Fibroblast of pulmonary artery (primary cell): ENCODE results near the gene PTPRD.

Experiments
- DNase-seq: peaks from one replicate; pipeline ENCODE4 v3.0.0-alpha.2; 2010; ENCODE audit warnings: low read depth
- H3K4me3 ChIP-seq: replicated peaks from 2 replicates; pipeline ENCODE4 v1.5.1; 2011; ENCODE audit warnings: low read depth, mild to moderate bottlenecking, control low read depth, low read length, moderate library complexity
- TF ChIP-seq, protein P1 (sequence below): IDR thresholded peaks from 2 replicates; pipeline ENCODE4 v1.5.1; 2011; ENCODE audit warnings: mild to moderate bottlenecking, control low read depth, low read length, inconsistent platforms; ENCODE audit errors: missing control alignments

Gene PTPRD

DNA sequence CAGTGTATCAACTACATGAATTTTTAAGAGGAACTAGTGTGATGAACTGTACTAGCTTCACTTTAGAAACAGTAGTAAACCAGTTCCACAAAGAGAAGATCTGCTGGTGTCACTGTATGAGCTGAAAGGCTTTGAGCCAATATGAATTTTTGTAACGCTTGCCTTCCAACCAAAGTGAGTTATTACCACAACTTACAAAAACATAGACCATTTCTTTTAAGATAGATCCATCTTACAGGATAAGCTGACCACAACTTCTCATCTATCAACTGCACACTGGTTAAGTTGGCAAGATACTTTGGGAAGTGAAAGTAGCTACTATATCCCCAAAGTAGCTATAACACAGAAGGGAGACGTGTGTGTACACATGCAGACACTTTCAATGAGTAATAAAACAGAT, 1963.6 kb downstream of the PTPRD start:
- TF ChIP-seq, protein P1, sequence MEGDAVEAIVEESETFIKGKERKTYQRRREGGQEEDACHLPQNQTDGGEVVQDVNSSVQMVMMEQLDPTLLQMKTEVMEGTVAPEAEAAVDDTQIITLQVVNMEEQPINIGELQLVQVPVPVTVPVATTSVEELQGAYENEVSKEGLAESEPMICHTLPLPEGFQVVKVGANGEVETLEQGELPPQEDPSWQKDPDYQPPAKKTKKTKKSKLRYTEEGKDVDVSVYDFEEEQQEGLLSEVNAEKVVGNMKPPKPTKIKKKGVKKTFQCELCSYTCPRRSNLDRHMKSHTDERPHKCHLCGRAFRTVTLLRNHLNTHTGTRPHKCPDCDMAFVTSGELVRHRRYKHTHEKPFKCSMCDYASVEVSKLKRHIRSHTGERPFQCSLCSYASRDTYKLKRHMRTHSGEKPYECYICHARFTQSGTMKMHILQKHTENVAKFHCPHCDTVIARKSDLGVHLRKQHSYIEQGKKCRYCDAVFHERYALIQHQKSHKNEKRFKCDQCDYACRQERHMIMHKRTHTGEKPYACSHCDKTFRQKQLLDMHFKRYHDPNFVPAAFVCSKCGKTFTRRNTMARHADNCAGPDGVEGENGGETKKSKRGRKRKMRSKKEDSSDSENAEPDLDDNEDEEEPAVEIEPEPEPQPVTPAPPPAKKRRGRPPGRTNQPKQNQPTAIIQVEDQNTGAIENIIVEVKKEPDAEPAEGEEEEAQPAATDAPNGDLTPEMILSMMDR = no peak
- no peak for DNase-seq
- no peak overlapping the region for H3K4me3 ChIP-seq

DNA sequence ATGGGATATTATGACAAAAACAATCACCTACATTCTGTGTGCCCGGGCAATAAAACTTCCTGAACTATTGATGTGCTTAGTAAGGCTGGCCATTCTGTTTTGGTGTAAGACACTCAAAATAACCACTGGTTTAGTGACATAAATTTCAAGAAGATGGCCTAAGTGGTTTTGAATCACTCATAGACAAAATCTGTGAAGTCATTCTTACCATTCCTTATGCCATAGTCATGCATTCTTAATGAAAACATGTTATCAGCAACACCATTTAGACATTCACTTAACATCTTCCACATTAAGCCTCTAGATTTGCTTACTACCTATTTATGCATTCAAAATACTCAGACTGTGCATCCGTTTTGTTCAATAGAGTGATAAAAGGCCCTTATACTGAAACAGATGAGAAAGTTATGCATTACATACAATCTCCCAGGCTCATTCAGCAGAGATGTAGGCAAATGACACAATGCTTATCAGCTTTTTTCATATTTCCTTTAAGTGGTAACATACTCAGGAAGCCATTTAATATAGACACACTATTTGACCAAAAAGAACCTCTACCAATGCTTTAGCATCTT, 1964.4 kb downstream of the PTPRD start:
- TF ChIP-seq, protein P1 = no peak
- no peak overlapping the region for H3K4me3 ChIP-seq
- DNase-seq = no peak

DNA sequence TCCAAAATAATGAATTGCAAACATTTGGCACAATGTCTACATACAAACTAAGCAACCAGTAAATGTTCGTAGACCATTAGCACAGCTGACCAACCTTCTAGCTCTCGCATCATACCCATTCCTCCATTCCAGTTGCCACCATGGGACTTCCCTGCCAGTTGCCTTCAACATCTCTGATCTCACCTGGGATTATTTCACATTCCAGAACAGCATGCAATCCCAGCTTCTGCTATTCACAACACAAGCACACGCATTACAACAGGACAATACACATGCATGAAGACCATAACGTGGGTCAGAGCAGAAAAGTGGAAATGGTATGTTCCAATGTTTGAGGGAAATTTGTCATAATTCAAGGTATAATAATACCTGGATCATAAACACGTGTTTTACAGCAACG, 1965.0 kb downstream of the PTPRD start:
- DNase-seq = no peak
- no peak overlapping the region for H3K4me3 ChIP-seq
- TF ChIP-seq, protein P1 = no peak

DNA sequence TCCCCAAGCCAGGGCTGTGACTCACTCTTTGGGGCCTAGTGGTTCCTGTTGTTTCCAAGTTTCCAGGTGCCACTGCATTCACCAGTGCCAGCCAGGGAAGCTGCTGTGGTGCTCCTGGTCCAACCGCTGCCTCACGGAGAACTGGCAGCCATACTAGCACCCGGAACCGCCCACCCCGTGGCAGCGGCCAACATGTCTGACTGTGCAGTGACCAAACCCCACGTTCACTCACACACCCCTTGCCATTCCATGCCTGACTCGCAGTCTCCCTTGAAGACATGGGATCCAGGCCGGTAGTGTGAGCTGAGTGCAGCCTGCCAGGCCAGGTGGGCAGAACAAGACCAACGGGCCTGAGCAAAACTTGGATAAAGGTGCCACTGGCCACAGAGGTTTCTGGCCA, 1968.2 kb downstream of the PTPRD start:
- no peak overlapping the region for H3K4me3 ChIP-seq
- TF ChIP-seq, protein P1 = no peak
- no peak for DNase-seq

DNA sequence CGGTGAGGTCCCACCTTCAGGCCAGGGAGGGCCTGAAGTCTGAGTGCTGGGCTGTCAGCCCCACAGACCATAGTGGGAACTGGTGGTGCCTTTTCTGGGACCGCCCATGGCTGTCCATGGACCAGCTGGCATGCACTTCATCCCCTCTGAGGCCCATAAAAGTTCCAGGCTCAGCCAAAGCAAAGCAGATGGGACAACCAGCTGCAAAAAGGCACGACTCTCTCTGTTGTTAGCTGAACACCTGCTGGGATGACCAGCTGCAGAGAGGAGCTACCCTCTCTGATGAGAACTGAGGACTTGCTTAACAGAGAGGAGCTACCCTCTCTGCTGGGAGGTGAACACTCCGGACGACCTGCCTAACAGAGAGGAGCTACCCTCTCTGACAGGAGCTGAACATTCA, 1968.9 kb downstream of the PTPRD start:
- TF ChIP-seq, protein P1 = no peak
- DNase-seq = no peak
- no peak overlapping the region for H3K4me3 ChIP-seq

DNA sequence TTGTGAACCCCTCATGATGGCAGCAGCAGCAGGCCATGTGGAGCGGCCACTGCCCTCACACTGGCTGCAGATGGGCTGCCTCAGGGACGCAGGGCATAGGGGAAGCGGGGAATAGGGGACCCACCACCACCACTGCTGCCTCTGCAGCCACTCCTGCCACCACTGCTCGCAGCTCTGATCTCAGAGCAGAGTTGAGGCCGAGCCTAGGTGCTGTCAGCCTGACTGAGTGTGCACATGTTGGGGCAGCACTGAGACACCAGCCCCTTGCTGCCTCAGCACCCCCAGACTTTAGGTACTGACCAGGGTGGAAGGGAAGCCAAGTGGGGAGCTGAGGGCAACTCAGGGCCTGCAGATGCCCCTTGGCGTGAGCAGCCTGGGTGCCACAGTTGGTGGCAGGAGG, 1969.3 kb downstream of the PTPRD start:
- H3K4me3 ChIP-seq = no peak overlapping the region
- DNase-seq = no peak
- TF ChIP-seq, protein P1 = no peak

DNA sequence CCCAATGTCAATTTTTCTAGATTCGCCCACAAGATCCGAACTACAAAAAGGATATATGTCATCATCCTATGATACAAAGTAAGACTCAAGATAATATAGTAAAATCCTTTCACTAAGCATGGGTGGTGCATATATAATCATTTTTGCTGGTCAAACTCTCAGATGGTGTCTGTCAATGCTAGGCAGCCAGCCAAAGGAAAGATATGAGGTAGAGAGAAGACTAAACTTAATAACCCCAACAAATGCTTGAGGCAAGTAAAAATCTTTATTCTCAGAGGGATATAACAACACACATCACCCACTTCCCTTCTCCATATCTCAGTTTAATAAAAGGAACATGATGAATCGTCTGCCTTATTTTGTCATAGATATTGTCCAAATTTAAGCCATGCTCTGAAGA, 1972.0 kb downstream of the PTPRD start:
- no peak overlapping the region for H3K4me3 ChIP-seq
- DNase-seq = no peak
- TF ChIP-seq, protein P1 = no peak
